ENCODE data around the gene AGK. TPM values are rescaled to one million over a fixed set of nuclear protein-coding genes. Genes with fewer than 3 reads are reported as not detected.

Gene AGK
- total RNA-seq, 4 donors from 2014 or later = 11.8 to 73.8 (median 38.4) TPM

- TF ChIP-seq POLR2A (IDR thresholded peaks at IDR 0.05) (no peak), CTCF (IDR thresholded peaks at IDR 0.05) (no peak)
- no peak for DNase-seq
- Histone ChIP-seq H3K4me1 (no peaks in the 10 kb centered on the region), H3K9me3 (no peaks in the 10 kb centered on the region), H3K4me3 (no peak overlapping the region), H3K27ac (no peak overlapping the region), H3K27me3 (no peaks in the 10 kb centered on the region), H3K36me3 (no peaks in the 10 kb centered on the region)
- intact Hi-C loops (cut with DNase I; ENCODE audit: low total_unique reads) = no loop called here
These were observed 73.6 kb downstream of the AGK start for GRCh38 chr7:141624763-141625162.

GRCh38 chr7:141630621-141631020 lies 79.4 kb downstream of the AGK start:
- Histone ChIP-seq H3K27me3 (no peaks in the 10 kb centered on the region), H3K36me3 (no peaks in the 10 kb centered on the region), H3K9me3 (no peaks in the 10 kb centered on the region), H3K4me1 (no peaks in the 10 kb centered on the region), H3K27ac (no peak overlapping the region), H3K4me3 (no peak overlapping the region)
- intact Hi-C loops (cut with DNase I; ENCODE audit: low total_unique reads) = no loop called here
- DNase-seq = no peak
- TF ChIP-seq CTCF (IDR thresholded peaks at IDR 0.05) (no peak), POLR2A (IDR thresholded peaks at IDR 0.05) (no peak)

GRCh38 chr7:141631525-141631924 lies 80.3 kb downstream of the AGK start:
- Histone ChIP-seq H3K4me3 (no peak overlapping the region), H3K4me1 (no peaks in the 10 kb centered on the region), H3K36me3 (no peaks in the 10 kb centered on the region), H3K27ac (no peak overlapping the region), H3K9me3 (no peaks in the 10 kb centered on the region), H3K27me3 (no peaks in the 10 kb centered on the region)
- TF ChIP-seq CTCF (IDR thresholded peaks at IDR 0.05) (no peak), POLR2A (IDR thresholded peaks at IDR 0.05) (no peak)
- DNase-seq = no peak
- intact Hi-C loops (cut with DNase I; ENCODE audit: low total_unique reads) = no loop called here

GRCh38 chr7:141634065-141634464 lies 82.9 kb downstream of the AGK start:
- no peak overlapping the region for H3K27ac ChIP-seq
- H3K9me3 ChIP-seq = no peaks in the 10 kb centered on the region
- DNase-seq = no peak
- no peaks in the 10 kb centered on the region for H3K27me3 ChIP-seq
- no peaks in the 10 kb centered on the region for H3K36me3 ChIP-seq
- intact Hi-C loops (cut with DNase I; ENCODE audit: low total_unique reads) = no loop called here
- H3K4me1 ChIP-seq = no peaks in the 10 kb centered on the region
- H3K4me3 ChIP-seq = no peak overlapping the region
- TF ChIP-seq POLR2A (IDR thresholded peaks at IDR 0.05) = no peak
- no peak for TF ChIP-seq CTCF (IDR thresholded peaks at IDR 0.05)

- H3K36me3 ChIP-seq = no peaks in the 10 kb centered on the region
- TF ChIP-seq CTCF (IDR thresholded peaks at IDR 0.05) = no peak
- no peak for TF ChIP-seq POLR2A (IDR thresholded peaks at IDR 0.05)
- no peaks in the 10 kb centered on the region for H3K9me3 ChIP-seq
- intact Hi-C loops (cut with DNase I; ENCODE audit: low total_unique reads) = no loop called here
- H3K4me1 ChIP-seq = no peaks in the 10 kb centered on the region
- H3K27me3 ChIP-seq = no peaks in the 10 kb centered on the region
- no peak overlapping the region for H3K27ac ChIP-seq
- no peak for DNase-seq
- no peak overlapping the region for H3K4me3 ChIP-seq
These were observed 84.8 kb downstream of the AGK start for GRCh38 chr7:141636053-141636452.

Measured in uterus (tissue), 4 donors.